ENCODE results near the gene TNFSF15. TPM values are rescaled to one million over a fixed set of nuclear protein-coding genes. Genes with fewer than 3 reads are reported as not detected.

The TNFSF15 gene
- total RNA-seq, 1 donor from 2014 or later: 0.56 TPM

- DNase-seq (ENCODE audit: extremely low spot score, unreplicated experiment): no peak
- TF ChIP-seq, protein P1, sequence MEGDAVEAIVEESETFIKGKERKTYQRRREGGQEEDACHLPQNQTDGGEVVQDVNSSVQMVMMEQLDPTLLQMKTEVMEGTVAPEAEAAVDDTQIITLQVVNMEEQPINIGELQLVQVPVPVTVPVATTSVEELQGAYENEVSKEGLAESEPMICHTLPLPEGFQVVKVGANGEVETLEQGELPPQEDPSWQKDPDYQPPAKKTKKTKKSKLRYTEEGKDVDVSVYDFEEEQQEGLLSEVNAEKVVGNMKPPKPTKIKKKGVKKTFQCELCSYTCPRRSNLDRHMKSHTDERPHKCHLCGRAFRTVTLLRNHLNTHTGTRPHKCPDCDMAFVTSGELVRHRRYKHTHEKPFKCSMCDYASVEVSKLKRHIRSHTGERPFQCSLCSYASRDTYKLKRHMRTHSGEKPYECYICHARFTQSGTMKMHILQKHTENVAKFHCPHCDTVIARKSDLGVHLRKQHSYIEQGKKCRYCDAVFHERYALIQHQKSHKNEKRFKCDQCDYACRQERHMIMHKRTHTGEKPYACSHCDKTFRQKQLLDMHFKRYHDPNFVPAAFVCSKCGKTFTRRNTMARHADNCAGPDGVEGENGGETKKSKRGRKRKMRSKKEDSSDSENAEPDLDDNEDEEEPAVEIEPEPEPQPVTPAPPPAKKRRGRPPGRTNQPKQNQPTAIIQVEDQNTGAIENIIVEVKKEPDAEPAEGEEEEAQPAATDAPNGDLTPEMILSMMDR (IDR thresholded peaks at IDR 0.05): no peak
- Mint-ChIP-seq H3K27ac (ENCODE audit: unreplicated experiment) (no peak overlapping the region), H3K36me3 (ENCODE audit: unreplicated experiment) (no peaks in the 10 kb centered on the region), H3K4me1 (ENCODE audit: unreplicated experiment) (no peaks in the 10 kb centered on the region), H3K27me3 (ENCODE audit: unreplicated experiment) (peaks cover 7% of the 10 kb centered on the region), H3K9me3 (ENCODE audit: unreplicated experiment) (no peaks in the 10 kb centered on the region), H3K4me3 (ENCODE audit: unreplicated experiment) (no peak overlapping the region)
These were observed 19.4 kb upstream of the TNFSF15 start for GRCh38 chr9:114825126-114825795.

DNA sequence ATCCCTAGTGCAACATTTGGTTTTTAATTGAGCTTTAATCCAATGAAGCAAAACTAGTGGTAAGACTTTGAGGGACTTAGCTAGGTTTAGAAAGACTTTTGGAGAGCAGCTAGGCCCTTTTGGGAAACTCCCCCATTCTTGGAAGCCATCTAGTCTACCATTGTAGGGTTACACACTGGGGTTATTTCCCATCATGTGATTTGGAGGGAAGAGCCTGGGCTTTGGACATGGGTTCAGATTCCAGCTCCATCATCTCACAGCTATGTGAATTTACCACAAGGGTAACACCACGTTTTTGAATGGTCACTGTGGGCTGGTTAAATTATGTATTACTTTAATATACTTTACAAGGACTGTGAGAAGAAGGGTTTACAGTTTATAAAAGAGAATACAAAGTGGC lies 18.3 kb upstream of the TNFSF15 start:
- TF ChIP-seq, protein P1 (IDR thresholded peaks at IDR 0.05): no peak
- H3K4me3 Mint-ChIP-seq (ENCODE audit: unreplicated experiment): no peak overlapping the region
- H3K9me3 Mint-ChIP-seq (ENCODE audit: unreplicated experiment): no peaks in the 10 kb centered on the region
- DNase-seq (ENCODE audit: extremely low spot score, unreplicated experiment): no peak
- no peaks in the 10 kb centered on the region for H3K36me3 Mint-ChIP-seq (ENCODE audit: unreplicated experiment)
- no peaks in the 10 kb centered on the region for H3K4me1 Mint-ChIP-seq (ENCODE audit: unreplicated experiment)
- H3K27me3 Mint-ChIP-seq (ENCODE audit: unreplicated experiment): peaks cover 5% of the 10 kb centered on the region
- no peak overlapping the region for H3K27ac Mint-ChIP-seq (ENCODE audit: unreplicated experiment)

DNA sequence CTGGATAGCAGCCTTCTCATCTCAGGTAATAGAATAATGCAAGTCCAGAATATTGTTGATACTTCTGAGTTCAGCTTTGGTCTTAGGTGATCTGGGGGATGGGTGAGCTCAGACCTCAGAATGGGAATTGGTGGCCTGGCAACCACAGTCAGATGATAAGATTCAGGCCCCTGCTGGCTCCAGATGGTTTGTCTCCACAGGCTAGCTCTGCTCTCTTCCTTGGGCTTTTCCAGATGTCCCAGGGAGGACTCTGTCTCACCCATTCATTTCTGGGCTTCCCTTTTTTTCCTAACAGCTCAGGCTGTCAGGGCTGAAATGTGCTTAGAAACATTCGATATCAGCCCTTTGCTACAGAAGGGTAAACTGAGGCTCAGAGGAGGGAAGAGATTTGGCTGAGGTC lies 17.6 kb upstream of the TNFSF15 start:
- no peak for DNase-seq (ENCODE audit: extremely low spot score, unreplicated experiment)
- H3K4me1 Mint-ChIP-seq (ENCODE audit: unreplicated experiment): no peaks in the 10 kb centered on the region
- H3K27ac Mint-ChIP-seq (ENCODE audit: unreplicated experiment): no peak overlapping the region
- H3K27me3 Mint-ChIP-seq (ENCODE audit: unreplicated experiment): no peaks in the 10 kb centered on the region
- TF ChIP-seq, protein P1 (IDR thresholded peaks at IDR 0.05): no peak
- H3K9me3 Mint-ChIP-seq (ENCODE audit: unreplicated experiment): no peaks in the 10 kb centered on the region
- no peaks in the 10 kb centered on the region for H3K36me3 Mint-ChIP-seq (ENCODE audit: unreplicated experiment)
- no peak overlapping the region for H3K4me3 Mint-ChIP-seq (ENCODE audit: unreplicated experiment)

- DNase-seq (ENCODE audit: extremely low spot score, unreplicated experiment): no peak
- H3K36me3 Mint-ChIP-seq (ENCODE audit: unreplicated experiment): no peaks in the 10 kb centered on the region
- no peaks in the 10 kb centered on the region for H3K27me3 Mint-ChIP-seq (ENCODE audit: unreplicated experiment)
- TF ChIP-seq, protein P1 (IDR thresholded peaks at IDR 0.05): no peak
- H3K4me3 Mint-ChIP-seq (ENCODE audit: unreplicated experiment): no peak overlapping the region
- no peaks in the 10 kb centered on the region for H3K4me1 Mint-ChIP-seq (ENCODE audit: unreplicated experiment)
- no peaks in the 10 kb centered on the region for H3K9me3 Mint-ChIP-seq (ENCODE audit: unreplicated experiment)
- H3K27ac Mint-ChIP-seq (ENCODE audit: unreplicated experiment): no peak overlapping the region
These were observed 16.9 kb upstream of the TNFSF15 start for GRCh38 chr9:114822708-114823107.

DNA sequence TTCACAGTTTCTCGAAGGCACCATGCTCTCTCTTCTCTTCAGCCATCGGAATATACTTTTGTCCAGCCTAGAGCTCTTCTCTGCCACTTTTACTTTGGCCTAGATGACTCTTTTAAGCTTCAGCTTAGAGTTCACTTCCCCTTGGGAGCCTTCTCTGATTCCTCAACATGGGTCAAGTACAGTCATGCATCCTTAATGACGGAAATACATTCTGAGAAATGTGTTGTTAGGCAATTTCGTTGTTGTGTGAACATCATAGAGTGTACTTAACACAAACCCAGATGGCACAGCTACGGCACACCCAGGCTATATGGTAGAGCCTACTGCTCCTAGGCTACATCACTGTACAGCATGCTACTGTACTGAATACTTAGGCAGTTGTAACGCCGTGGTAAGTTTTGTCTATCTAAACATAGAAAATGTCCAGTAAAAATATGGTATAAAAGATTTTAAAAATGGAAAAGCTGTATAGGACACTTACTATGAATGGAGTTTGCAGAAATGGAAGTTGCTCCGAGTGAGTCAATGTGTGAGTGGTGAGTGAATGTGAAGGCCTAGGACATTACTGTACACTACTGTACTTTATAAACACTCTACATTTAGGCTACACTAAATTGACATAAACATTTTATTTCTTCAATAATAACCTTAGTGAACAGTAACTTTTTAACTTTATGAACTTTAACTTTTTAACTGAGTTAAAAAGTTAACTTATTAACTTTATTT lies 15.1 kb upstream of the TNFSF15 start:
- Mint-ChIP-seq H3K27ac (ENCODE audit: unreplicated experiment) (no peak overlapping the region), H3K36me3 (ENCODE audit: unreplicated experiment) (no peaks in the 10 kb centered on the region)

More for the DNA sequence above, 15.1 kb upstream of the TNFSF15 start:
- H3K4me3 Mint-ChIP-seq (ENCODE audit: unreplicated experiment): no peak overlapping the region
- no peaks in the 10 kb centered on the region for H3K9me3 Mint-ChIP-seq (ENCODE audit: unreplicated experiment)
- H3K4me1 Mint-ChIP-seq (ENCODE audit: unreplicated experiment): no peaks in the 10 kb centered on the region
- DNase-seq (ENCODE audit: extremely low spot score, unreplicated experiment): no peak
- no peaks in the 10 kb centered on the region for H3K27me3 Mint-ChIP-seq (ENCODE audit: unreplicated experiment)
- TF ChIP-seq, protein P1 (IDR thresholded peaks at IDR 0.05): no peak
